GM18868 (cell line): ENCODE measurements around the gene CACNA1B.

Experiments
- ATAC-seq: cut with Tn5 transposase; IDR thresholded peaks from one replicate; pipeline ENCODE4 v1.9.1; 2021; ENCODE audit warnings: mild to moderate bottlenecking, moderate library complexity; ENCODE audit not compliant: unreplicated experiment

The CACNA1B gene

GRCh38 chr9:137959641-137960411, 82.2 kb downstream of the CACNA1B start:
- no peak for ATAC-seq

- ATAC-seq: no peak
Observed at GRCh38 chr9:137960496-137960895, 82.9 kb downstream of the CACNA1B start.

GRCh38 chr9:137963525-137963924, 85.9 kb downstream of the CACNA1B start:
- ATAC-seq: no peak

- no peak for ATAC-seq
Observed at GRCh38 chr9:137965177-137965795, 87.7 kb downstream of the CACNA1B start.

GRCh38 chr9:137967280-137967953, 89.8 kb downstream of the CACNA1B start:
- ATAC-seq: no peak

GRCh38 chr9:137968235-137968634, 90.7 kb downstream of the CACNA1B start:
- ATAC-seq: no peak

DNA sequence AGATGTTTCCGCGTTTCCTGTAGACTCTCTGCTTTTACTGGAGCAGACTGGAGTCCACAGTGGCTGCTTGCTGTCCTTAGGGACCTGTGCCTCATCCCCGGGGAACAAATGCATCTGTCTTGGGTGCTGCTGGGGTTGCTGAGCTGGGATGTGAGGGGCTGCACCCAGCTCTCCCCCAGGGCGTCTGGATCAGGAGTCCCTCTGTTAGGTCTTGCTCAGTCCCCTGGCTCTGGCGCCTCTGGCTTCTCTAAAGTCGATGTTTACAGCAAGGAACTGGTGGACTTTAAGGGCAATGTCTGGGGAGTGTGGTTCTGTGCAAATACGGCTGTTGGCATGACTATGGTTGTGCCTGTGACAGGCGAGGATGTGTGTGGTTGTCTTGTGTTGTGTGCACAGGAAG, 91.4 kb downstream of the CACNA1B start:
- no peak for ATAC-seq

GRCh38 chr9:137969685-137970084, 92.1 kb downstream of the CACNA1B start:
- no peak for ATAC-seq

DNA sequence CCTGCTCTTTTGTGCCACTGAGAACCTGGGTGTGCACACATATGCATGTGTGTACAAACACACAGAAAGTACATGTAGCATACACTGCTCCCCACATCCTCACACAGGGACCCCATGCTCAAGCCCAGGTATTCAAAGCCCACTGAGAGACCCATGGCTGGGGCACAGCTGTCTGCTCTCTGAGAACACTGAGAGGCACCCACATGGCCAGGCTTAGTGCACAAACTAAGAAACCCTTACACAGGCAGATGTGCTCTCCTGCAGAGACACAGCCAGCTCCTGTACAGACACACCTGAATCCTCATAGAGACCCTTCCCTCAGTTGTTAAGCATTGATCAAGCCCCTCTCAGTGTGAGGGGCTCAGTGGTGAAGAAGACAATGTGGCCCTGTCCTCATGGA, 92.5 kb downstream of the CACNA1B start:
- ATAC-seq: no peak

- ATAC-seq: no peak
Observed at GRCh38 chr9:137970686-137971476, 93.3 kb downstream of the CACNA1B start.

DNA sequence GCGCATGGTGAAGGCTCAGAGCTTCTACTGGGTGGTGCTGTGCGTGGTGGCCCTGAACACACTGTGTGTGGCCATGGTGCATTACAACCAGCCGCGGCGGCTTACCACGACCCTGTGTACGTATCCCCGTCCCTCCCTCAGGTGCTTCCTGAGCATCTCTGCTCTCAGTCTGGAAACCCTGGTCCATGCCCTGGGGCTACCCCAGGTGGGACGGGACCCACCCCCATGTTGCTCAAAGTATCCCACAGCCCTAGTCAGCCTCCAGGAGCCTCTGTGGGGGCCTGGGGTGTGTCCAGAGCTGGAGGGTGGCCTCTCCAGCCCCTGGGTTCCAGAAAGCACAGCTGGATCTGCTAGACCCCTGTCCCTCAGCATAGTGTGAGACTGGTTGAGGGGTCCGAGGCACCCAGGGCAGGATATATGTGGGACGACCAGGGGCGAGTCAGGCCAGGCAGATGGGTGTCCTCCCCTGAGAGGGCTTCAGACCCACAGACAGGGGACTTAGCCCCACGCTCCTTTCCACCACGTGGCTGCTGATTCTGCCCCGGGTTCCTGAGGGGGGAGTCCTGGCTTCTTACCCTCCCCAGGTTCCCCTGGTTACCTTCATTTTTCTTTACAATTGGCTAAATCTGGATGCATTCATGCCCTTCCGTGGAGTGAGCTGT, 94.0 kb downstream of the CACNA1B start:
- ATAC-seq: no peak

DNA sequence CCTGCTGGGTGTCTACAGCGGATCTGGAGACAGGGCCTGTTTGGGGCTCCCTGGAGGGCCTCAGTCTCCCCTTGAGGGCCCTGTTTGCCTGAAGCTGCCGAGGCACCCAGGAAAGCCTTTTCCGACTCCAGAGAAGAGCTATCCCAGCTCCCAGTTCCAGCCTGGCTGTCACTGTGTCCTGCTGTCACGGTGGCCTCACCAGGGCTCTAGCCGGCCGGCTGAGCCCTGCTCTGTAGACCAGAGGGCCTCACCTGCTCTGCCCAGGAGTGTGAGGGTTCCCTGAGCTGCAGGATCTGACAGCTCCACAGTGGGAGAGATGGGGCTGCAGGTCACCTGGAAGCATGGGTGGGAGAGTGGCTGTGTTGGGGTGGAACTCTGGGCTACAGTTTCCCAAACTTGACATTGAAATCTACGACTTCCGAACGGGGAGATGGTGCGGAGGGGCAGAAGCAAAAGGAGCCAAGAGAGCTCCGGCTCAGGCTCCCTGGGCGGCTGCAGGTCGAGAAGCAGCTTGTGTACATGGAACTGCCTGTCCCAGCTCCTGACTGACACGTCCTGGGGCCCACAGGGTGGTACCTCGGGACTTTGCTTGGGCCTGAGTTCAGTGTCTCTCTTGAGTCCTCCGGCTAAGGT, 94.9 kb downstream of the CACNA1B start:
- ATAC-seq: no peak

DNA sequence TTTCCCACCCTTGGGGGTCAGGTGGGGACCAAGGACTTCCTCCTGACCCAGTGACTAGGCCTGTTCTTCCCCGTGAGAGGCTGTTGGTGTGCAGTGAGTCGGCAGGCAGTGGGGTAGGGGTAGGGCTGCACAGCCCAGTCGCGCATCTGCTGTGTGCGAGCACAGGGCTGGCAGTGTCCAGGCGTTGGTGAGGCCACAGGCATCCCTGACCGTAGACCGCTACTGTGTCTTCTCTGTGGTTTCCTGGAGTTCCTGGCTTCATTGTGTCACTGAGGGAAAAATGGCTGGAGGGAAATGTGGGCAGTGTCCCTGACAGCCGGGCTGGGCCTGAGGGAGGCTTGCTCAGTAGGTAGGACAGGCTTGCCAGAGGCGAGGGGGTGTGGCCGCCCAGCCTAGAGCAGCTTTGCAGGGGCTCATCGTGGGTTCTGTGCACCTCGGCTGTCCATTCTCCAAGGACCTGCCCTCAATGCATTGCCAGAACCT, 95.4 kb downstream of the CACNA1B start:
- ATAC-seq: no peak

DNA sequence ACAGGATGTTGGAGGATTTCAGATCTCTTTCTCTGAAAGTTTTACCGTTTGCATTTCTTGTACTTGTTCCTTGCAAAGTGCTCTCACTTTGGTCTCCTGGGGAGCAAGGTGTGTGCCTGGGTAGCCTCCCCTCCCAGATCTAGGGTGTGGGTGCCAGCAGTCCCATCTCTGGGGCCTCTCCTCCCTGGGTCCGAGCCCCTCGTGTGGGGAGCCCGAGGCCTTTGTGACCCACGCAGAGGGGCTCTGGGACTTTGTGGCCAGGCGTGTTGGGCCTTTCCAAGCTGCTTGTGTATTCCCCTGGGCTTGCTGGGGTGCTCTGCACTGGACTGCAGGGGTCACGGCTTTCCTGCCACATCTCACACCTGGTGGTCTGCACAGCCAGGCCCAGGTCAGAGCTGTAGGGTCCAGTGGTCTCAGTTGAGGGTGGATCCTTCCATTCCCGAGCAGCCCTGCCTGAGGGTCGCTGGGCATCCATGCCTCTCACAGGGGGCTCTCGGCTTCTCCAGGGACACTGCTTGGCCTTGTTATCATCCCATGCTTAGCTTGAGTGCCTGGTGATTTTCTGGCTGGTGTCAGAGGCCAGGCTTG, 96.3 kb downstream of the CACNA1B start:
- ATAC-seq: no peak

GRCh38 chr9:137974746-137975526, 97.4 kb downstream of the CACNA1B start:
- ATAC-seq: no peak

DNA sequence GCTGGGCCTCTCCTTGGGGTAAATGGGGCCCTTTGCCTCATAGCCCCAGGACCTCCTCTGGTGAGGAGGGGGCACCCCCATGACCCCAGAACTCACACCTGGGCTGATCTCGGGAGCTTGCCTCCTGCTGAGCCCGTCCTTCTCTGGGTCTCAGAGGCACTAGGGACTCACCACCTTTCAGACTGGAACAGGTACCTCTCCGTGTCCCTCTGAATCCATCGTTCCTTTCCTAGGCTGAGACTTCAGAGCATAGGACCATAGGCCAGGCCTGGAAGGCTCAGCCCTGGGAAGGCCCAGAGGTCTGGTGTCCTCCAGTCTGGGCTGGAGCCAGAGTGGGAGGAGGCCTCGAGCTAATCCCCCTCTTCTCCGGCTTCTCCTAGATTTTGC, 97.9 kb downstream of the CACNA1B start:
- no peak for ATAC-seq

DNA sequence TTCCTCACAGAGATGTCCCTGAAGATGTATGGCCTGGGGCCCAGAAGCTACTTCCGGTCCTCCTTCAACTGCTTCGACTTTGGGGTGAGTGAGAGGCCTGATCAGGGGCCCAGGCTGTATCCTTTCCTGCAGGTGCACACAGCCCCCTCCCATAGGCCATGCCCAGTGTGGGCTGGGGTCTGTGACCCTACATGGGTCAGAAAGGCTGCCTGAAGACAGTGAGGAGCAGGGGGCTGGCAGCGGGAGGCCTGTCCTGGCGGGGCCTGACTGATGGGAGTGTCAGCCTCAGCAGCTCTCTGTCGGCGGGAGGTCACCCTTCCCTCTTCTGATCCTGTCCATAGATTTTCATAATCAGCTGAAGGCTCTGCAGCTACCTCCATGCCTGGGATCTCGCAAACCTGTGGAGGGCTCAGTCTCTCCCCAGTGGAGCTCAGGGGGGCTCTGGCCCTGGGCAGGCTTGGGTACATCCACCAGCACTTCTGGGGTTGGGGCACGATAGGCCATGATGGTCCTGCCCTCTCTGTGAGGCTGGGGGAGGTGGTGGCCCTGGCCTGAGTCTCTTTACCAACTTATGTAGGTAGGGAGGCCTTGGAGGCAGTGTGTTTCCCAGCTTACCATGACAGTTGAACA, 98.5 kb downstream of the CACNA1B start:
- ATAC-seq: no peak

GRCh38 chr9:137977571-137978261, 100.1 kb downstream of the CACNA1B start:
- no peak for ATAC-seq
